ENCODE data around the gene FARP1.

Gene FARP1

DNA sequence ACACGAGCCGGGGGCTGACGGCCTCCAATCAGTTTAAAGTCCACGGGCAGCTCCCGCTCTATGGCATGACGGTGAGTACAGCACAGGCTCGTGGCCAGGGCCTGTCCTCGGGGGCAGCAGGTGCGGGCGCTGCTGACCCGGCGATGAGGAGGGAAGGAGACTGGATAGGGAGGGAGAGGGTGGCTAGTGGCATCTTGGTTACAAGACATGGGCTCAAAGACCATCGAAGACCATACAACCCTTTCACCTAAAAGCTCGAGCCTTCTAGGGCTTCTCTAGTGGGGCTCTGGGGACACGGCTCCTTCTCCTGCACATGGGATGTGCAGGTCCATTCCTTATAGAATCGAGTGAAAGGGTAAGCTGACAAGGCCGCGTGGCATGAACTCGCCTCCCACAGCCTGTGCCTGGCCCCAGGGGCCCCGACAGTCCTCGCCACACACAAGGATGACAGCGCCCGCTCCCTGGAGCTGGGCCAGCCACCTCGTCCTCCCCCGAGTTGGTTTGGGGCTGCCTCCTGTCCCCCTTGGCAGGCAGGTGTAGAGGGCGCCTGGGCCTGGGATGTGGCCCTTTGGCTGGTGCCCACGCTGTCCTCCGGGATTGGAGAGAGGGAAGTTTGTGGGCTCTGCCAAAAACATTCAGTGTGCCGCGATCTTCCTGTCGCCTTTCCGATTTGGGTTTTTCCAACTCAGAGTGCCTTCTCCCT lies 296.4 kb downstream of the FARP1 start:
- in situ Hi-C loops (cut with MboI; ENCODE audit: low sequenced_read_pairs): no loop called here

DNA sequence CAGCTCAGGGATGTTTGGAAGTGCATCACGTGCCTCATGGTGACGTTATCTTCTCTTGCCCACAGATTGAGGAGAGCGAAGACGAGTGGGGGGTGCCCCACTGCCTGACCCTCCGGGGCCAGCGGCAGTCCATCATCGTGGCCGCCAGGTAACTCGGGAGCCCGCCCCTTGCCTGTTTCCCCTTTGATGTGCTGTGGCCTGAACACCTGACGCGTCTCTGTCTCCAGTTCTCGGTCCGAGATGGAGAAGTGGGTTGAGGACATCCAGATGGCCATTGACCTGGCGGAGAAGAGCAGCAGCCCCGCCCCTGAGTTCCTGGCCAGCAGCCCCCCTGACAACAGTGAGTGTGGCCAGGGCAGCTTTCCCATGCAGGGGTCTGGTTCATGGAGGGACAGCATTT lies 297.0 kb downstream of the FARP1 start:
- in situ Hi-C loops (cut with MboI; ENCODE audit: low sequenced_read_pairs): no loop called here

DNA sequence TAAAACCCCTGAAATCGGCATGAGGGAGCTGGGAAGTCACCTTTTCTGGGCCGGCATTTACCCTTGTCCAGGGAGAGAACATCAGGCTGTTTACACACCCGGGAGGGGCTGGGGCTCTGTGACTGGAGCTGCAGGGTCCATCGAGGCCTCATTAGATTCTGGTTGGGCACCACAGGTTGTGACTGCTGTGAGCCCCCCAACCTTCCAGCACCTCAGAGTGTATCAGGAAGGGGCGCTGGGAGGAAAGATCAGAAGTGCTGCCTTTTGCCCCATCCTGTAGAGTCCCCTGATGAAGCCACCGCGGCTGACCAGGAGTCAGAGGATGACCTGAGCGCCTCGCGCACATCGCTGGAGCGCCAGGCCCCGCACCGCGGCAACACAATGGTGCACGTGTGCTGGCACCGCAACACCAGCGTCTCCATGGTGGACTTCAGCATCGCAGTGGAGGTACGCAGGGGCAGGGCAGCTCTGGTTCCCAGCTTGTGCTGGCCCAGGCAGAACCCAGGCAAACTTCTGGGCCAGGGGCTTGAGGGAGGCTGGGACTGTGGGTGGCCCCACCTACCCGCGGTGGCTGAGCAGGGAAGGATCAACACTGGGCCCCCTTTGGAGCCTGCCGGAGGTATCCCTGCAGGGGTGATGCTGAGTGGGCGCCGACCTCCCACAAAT lies 297.6 kb downstream of the FARP1 start:
- in situ Hi-C loops (cut with MboI; ENCODE audit: low sequenced_read_pairs): no loop called here

DNA sequence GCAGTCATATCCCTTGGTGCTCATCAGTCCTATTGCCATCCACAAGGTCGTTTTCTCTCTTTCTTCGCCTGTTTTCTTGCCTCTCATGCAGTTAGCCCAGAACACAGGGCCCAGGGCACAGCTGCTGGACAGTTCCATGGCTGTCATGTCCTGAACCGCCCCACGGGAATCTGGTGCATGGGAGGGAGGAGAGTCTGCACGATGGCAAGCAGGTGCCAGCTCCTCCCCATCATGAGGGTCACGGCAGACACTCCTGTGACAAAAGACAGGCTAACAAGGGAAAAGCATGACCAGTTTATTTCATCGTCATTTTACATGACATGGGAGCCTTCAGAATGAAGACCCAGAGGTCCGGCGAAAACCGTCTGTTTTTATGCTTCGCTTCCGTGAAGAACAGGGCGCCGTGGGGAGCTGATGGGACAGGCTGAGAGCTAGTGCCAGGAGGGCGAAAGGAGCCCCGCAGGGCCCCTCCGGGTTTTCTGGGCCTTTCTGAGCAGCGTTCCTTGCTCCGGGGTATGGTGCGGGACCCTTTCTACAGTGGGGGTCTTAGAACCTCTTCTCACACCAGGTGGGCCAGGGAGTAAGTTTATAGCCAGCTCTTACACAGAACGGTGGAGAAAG lies 298.3 kb downstream of the FARP1 start:
- in situ Hi-C loops (cut with MboI; ENCODE audit: low sequenced_read_pairs): no loop called here

DNA sequence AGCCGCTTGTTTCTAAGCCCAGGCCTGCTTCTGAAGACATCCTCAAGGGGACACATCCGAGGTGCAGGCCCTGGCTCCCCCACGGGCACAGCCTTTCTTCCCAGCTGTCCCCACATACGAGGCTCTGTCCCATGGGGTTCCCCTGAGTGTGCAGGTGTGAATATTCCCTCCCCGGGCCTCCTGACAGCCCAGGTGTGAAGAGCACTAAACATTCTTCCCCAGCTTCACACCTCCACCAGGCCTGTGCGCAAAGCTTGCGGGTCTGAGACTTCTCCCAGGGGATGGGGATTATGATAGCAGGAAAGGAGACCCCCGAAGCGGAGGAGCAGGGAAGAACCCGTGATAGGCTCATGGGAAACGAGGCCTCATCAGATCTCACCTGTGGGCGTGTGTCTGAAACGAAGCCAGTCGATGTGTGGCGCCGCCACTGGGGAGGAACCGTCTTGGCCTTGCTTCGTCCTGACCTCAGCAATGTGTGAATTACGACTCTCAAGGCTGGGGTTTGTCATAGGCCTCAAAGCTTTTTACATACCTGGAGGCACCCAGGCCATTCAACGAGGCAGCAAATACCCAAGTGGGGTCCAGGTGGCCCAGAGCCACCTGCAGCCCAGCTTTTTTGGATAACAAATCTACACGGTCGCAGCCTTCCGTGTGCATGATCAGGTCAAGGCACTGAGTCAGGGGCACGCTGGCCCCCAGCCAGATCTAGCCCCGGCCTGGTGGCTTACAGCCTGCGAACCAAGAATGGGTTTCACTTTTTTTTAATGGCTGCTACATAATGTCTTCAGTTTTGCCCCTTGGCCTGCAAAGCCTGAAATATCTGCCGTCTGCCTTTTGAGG lies 299.7 kb downstream of the FARP1 start:
- in situ Hi-C loops (cut with MboI; ENCODE audit: low sequenced_read_pairs): no loop called here

DNA sequence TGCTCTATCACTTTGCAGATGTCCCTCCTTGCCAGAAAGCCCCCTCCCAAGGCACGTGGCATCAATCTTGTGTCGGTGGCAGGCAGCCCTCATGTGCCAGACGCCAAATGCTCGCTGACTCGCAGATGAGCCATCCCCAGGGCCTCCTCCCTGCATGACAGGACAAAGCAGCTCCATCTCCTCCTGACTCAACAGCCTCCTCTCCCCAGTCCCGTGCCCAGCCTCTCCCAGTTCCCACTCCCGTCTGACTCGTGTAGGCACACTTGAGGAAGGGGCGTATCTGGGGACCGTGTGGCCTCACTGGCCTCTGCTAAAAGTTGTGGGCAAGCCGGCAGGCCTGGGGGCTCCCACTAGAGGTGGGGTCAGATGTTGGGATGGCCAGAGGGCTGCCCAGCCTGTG lies 300.4 kb downstream of the FARP1 start:
- in situ Hi-C loops (cut with MboI; ENCODE audit: low sequenced_read_pairs): no loop called here

DNA sequence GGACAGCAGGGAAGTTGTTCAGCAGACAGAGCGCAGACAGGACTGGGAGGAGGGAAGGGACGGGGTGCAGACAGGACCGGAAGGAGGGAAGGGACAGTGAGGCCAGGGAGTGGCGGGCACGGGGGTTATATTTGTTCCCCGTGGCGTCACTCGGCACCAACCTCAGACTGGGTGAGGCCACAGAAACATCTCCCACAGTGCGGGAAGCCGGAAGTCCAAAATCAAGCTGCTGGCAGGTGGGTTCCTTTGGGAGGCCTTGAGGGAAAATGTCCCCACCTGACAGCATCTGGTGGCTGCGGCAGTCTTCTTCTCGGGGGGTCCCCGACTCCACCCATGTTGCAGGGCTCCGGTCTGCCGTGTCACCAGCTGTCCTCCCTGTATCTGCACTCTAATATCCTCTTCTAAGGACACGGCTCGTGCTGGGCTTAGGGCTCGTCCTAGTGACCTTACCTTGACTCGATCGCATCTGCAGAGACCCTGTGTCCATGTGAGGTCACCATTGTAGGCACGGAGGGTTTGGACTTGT lies 301.0 kb downstream of the FARP1 start:
- in situ Hi-C loops (cut with MboI; ENCODE audit: low sequenced_read_pairs): no loop called here

DNA sequence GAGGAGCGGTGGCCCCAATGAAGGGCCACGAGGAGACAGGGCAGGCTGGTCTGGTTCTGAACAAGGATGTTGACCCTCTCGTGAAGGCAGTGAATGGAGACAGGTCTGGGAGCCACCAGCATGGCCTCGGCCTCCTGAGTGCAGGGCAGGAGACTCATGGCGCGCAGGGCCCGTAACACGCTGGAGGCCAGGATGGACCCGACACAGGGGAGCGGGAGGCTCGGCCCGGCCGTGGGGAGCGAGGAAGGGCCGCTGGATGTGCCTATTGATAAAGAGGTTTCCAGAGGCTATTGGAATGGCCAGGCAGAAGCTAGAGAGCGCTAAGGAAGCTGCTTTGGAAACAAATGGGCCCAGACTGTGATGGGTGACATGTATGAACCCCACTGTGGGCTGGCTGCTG lies 301.5 kb downstream of the FARP1 start:
- in situ Hi-C loops (cut with MboI; ENCODE audit: low sequenced_read_pairs): no loop called here

DNA sequence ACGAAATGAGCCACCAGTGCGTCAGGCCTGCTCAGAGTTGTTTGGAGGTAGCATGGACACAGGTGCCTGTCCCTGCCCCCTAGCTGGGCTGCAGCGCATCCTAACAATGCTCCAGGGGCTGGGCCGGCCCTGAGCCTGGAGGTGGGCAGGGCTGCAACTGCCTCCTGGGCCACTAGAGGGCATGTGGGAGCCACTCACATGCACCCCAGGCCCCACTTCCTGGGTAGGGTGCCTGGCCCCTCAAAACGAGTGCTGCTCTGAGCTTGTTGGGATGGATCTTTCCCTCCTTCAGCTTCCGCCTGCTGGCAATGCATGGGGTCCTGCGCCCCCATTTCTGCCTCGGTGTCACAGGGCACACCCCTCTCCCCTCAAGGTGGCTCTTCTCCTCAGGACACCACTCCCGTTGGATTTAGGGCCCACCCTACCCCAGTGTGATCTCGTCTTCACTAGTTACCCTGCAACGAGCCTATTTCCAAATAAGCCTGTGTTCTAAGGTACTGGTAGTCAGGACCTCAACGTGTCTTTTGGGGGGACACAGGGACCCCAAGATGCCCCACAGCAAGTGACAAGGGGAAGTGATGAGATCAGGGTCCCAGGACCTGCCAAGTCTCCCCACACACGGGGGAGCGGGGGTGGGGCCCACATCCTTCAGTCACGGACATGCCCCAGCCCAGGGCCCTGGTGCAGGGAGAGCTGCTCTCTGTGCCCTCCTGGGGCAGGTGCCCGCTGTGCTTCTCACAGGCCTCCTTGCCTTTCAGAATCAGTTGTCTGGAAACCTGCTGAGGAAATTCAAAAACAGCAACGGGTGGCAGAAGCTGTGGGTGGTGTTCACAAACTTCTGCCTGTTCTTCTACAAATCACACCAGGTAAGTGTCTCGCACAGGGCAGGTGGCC lies 302.7 kb downstream of the FARP1 start:
- in situ Hi-C loops (cut with MboI; ENCODE audit: low sequenced_read_pairs): no loop called here

DNA sequence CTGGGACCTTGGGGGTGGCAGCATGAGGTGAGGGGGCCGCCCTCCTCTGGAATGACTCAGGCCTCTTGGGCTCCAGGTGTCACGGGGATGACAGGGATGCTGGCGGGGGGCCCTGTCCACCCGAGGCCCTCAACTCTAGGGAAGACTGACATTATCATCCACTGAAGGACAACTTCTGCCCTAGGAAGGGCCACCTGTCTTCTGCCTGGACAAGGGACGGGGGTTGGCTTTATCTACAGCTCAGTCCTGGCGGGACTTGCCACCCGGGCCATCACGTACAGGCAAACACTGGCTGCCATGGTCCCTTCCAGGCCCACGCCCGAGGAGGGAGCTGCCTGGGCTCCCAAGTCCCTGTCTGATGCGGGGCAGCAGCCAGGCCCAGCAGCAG lies 303.3 kb downstream of the FARP1 start:
- in situ Hi-C loops (cut with MboI; ENCODE audit: low sequenced_read_pairs): no loop called here

DNA sequence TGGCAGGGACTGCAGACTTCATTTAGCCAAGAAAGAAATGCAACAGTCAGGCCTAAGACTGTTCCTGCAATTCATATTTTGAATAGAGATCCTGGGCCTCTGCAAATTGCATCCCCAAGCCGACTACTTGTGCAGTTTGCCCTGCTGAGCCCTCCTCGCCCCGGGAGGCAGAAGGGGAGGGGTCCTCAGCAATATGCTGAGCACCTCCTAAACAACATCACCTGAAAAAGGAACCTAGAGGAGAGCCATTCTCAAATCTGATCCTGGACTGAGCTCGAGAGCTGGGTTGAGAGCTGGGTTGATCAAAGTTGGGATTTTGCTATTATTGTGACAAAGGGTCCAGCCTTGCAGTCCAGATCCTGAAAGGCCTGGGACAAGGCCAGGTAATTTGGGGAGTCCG lies 304.2 kb downstream of the FARP1 start:
- in situ Hi-C loops (cut with MboI; ENCODE audit: low sequenced_read_pairs): no loop called here

DNA sequence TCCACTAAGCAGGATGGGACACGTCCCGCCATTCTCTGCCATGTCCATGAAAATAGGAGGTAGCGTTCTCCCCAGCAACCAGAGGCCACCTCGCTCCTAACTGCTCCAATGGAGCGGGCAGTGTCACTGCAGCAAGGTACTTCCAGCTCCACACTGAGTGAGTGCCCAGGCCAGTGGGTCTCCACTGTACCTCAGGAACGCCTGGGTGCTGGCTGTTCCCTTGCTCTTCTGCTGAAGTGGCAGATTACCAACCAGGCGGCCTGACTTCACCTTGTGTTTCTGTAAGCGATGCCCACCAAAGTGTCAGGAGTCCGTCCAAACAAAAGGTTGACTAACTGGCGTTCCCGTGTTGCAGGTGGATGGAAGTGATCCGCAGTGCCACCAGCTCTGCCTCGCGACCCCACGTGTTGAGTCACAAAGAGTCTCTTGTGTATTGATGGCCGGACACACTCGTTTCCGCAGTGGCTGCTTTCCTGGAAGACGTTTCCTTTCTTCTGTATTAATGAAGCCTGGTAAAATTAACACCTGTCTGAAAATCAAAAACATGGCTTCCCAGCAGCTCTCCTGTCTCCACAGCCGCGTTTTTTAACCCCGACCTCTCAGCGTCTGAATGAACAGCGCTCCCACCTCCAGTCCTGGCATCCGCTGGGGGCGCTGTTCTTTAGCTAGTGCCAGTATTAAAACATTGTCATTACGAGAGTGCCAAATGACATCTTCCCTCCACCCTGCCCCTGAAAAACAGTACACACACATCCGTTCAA lies 305.2 kb downstream of the FARP1 start:
- in situ Hi-C loops (cut with MboI; ENCODE audit: low sequenced_read_pairs): no loop called here

DNA sequence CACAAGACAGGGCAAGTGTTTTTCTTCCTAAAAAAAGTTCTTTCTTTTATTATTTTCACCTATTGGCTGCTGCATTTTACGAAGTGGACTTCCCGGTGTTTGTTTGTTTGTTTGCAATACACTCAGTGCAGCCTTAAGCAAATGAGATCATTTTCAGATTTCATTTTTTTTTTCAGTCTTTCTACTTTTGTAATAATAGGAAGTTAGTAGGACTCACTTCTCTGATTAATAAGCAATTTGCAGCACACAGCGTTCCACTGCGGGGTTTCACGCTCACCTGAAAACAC lies 305.7 kb downstream of the FARP1 start:
- in situ Hi-C loops (cut with MboI; ENCODE audit: low sequenced_read_pairs): no loop called here

DNA sequence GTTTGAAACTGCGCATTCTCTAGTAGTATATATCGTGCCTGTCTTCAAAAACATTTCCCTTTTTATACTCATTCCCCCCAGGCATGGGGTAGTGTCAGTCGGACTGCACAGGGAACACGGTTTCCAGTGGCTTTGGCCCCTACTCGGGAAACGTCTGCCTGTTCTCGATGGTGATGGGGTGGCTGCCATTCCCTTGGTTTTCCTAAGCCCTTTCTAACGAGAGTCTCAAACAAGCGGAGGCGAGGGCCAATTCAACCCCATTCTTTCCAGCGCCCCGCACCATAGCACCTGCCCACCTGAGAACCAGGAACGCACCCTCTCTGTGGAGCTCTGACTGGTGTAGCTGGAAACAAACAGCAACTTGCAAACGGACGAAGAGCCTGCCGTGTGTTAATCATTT lies 306.4 kb downstream of the FARP1 start:
- in situ Hi-C loops (cut with MboI; ENCODE audit: low sequenced_read_pairs): no loop called here

DNA sequence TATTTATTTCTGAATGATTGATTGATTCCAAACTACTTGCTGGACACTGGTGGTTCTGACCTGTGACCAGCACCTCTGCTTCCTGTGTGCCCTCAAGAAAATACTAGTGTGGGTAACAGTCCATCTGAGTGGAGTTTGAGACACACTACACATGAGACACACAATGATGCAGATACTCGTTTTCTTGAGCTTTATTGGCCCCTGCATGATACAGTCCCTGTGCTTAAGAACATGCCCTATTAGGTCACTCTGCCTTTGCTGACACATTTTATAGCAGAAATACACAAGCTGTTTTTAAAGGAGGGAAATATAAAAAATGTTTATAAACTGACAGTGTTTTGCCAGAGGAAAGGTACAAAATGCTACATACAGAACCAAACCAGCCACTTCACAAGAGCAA lies 307.1 kb downstream of the FARP1 start:
- in situ Hi-C loops (cut with MboI; ENCODE audit: low sequenced_read_pairs): no loop called here

DNA sequence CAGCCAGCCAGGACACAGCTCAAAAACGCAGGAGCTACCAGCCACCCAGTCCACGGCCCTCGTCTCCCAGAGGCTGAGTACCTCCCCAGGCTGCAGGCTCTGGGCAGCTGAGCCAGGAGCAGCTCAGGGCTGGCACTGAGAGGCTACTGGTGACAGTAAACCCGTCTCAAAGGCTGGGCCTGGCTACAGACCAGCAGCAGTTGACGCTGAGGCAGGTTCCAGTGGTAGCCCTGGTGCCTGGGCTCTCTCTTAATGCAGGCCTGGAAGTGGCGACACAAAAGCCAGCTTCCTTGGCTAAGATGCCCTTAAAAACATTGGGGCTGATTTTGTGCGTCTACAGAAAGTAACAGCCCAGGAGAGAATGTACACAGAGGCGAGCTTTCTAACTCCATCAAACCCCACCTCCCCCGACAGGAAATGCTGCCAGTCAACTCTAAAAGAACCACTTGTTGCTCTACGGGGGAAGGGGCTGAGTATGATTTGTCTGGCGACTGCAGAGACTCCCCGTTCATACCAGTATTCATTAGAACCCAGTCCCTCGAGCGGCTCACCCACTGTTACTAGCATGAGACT lies 307.7 kb downstream of the FARP1 start:
- in situ Hi-C loops (cut with MboI; ENCODE audit: low sequenced_read_pairs): no loop called here

DNA sequence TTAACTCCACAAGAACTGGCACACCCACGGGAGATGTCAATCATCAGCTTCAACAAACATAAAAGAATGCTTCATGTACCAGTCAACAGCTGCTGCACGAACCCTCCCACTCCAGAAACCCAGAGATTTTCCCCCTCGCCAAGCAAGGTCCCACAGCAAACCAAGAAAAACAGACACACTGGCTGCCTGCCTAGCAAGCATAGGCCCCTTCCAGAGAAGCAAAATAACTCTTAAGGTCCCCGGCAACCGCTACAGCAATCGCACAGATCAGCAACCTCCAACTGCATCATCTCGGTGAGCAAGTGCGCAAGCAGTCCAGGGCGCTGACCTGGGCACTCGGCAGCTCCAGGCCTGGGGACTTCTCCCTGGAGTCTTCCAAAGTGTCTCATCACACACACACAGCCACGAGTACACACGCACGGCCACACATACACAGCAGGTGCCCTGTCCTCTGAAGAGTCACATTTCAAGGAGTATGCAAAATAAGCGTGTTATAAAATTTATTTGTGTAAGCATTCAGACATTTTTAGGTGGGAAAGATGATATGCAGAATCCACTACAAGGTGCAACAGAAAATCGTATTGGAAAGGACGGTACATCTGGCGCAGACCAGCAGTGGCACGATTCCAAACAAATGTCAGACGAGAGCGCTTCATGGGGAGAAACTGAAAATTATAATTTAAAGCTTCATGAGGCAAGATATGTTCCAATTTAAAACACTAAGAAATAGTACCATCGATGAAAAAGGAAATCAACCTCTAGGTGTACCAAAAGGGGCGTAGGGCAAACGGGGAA lies 309.0 kb downstream of the FARP1 start:
- in situ Hi-C loops (cut with MboI; ENCODE audit: low sequenced_read_pairs): no loop called here

All from hTERT RPE-1 (cell line).